ENCODE data around the gene ANP32A. TPM values are rescaled to one million over a fixed set of nuclear protein-coding genes. Genes with fewer than 3 reads are reported as not detected.

The ANP32A gene
- total RNA-seq, 1 experiment from 2014 or later, result 232 TPM

GRCh38 chr15:68816795-68817303 is 3.8 kb downstream of the ANP32A start (continued):
- no peak for TF ChIP-seq ZNF532 (CRISPR knock-in tag; IDR thresholded peaks at IDR 0.05; ENCODE audit: borderline replicate concordance)

- ATAC-seq, result no peak
- Mint-ChIP-seq H3K27me3 (ENCODE audit: low read depth) (no peaks in the 10 kb centered on the region; the same call in 1 of the 2 replicates), H3K27ac (no peak overlapping the region), H3K9me3 (no peaks in the 10 kb centered on the region), H3K4me1 (peaks cover 51% of the 10 kb centered on the region), H3K4me3 (peak overlapping the region; percentile 92), H3K36me3 (peaks cover 6% of the 10 kb centered on the region)
- CTCF ChIA-PET, result interaction anchor here (1.1 to 1.9 kb wide), 6 partner anchors 21 to 142 kb away, joined by 3 to 12 read pairs (median 6); no protein-coding TSS in a partner anchor
- TF ChIP-seq IRF2 (CRISPR knock-in tag; IDR thresholded peaks at IDR 0.05; ENCODE audit: borderline replicate concordance, low read depth) (no peak), TCF7 (CRISPR knock-in tag; IDR thresholded peaks at IDR 0.05; ENCODE audit: low read depth) (no peak), NFYB (CRISPR knock-in tag; conservative IDR thresholded peaks at IDR 0.05; ENCODE audit: low read depth) (no peak), IRF1 (CRISPR knock-in tag; IDR thresholded peaks at IDR 0.05) (no peak), USF2 (CRISPR knock-in tag; IDR thresholded peaks at IDR 0.05) (peak; percentile 30; the same call in 1 of the 2 replicates)
- POLR2A ChIA-PET, result interaction anchor here (1.5 kb wide), 1 partner anchor 59 kb away, joined by 4 read pairs; no protein-coding TSS in a partner anchor
- no peak for DNase-seq (ENCODE audit: low spot score)
Observed at GRCh38 chr15:68816158-68816557, 4.5 kb downstream of the ANP32A start.

GRCh38 chr15:68815598-68815997 is 5.1 kb downstream of the ANP32A start:
- ChIA-PET CTCF (interaction anchor here (0.6 to 1.7 kb wide), 2 partner anchors 13 to 31 kb away, joined by 3 to 5 read pairs; no protein-coding TSS in a partner anchor), POLR2A (no interaction called here)
- Mint-ChIP-seq H3K27me3 (ENCODE audit: low read depth) (no peaks in the 10 kb centered on the region; the same call in 1 of the 2 replicates), H3K27ac (no peak overlapping the region), H3K4me3 (0 out of 2 replicates have a peak overlapping the region, but pooled peaks have one; percentile 92), H3K9me3 (no peaks in the 10 kb centered on the region), H3K36me3 (peaks cover 5% of the 10 kb centered on the region), H3K4me1 (peaks cover 54% of the 10 kb centered on the region)
- no peak for DNase-seq (ENCODE audit: low spot score)
- no peak for ATAC-seq
- no peak for TF ChIP-seq STAT6 (CRISPR knock-in tag; conservative IDR thresholded peaks at IDR 0.05; ENCODE audit: low read depth)
- TF ChIP-seq ZNF416 (CRISPR knock-in tag; IDR thresholded peaks at IDR 0.05), result no peak
- no peak for TF ChIP-seq E2F1 (CRISPR knock-in tag; IDR thresholded peaks at IDR 0.05)
